ENCODE measurements around the gene MAPK10. TPM values are rescaled to one million over a fixed set of nuclear protein-coding genes. Genes with fewer than 3 reads are reported as not detected.

Gene MAPK10
- total and polyA plus RNA-seq, 2 donors (not counting 3 experiments of a cell fraction or from before 2014, with no cell fraction given): 0.17 TPM; not detected in 1

DNA sequence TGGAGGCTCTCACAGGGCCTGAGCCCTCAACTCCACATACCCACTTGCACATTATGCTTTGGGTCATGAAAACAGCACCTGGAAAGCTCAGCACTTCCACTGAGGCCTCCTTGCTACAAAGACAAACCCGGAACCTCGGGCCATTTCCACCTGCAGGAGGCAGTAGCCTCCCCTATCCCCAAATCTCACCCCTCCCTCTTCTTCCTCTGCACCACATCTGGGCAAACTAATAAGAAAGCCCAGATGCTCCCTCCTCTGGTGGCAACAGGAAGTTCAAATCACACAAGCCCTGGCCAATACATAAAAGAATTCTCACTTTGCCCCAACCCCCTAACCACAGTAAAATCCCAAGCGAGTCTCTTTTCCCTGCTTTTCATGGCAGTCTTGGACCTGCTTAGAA, 136.4 kb downstream of the MAPK10 start:
- Histone ChIP-seq H3K27me3 (ENCODE audit: control insufficient read depth in 2 of 2, insufficient read depth in 2 of 2, low read length in 2 of 2) (no peaks in the 10 kb centered on the region), H3K27ac (ENCODE audit: insufficient read depth, low read depth, low read length) (no peak overlapping the region), H3K9me3 (replicated peaks; ENCODE audit: control insufficient read depth, insufficient read depth, low read length) (no peaks in the 10 kb centered on the region), H3K36me3 (ENCODE audit: control insufficient read depth in 2 of 2, extremely low read depth in 1 of 2, insufficient read depth in 2 of 2, low read length in 2 of 2) (no peaks in the 10 kb centered on the region), H3K9ac (replicated peaks; ENCODE audit: extremely low read depth, insufficient read depth, low read length) (no peak overlapping the region), H4K20me1 (replicated peaks; ENCODE audit: control insufficient read depth, extremely low read depth, insufficient read depth, low read length) (no peaks in the 10 kb centered on the region), H3K9me1 (replicated peaks; ENCODE audit: control insufficient read depth, extremely low read depth, insufficient read depth, low read length) (no peaks in the 10 kb centered on the region), H3K79me2 (ENCODE audit: control insufficient read depth, insufficient read depth, low read length) (no peaks in the 10 kb centered on the region), H2AFZ (ENCODE audit: low read depth, low read length) (no peak overlapping the region), H3K4me3 (replicated peaks in 1 of 3; ENCODE audit: insufficient read depth in 1 of 3, low read depth in 1 of 3, low read length in 3 of 3) (no peak overlapping the region), H3K4me1 (ENCODE audit: control insufficient read depth, extremely low read depth, insufficient read depth, low read length) (peaks cover 9% of the 10 kb centered on the region), H3K4me2 (ENCODE audit: insufficient read depth, low read length) (no peak overlapping the region)
- intact Hi-C loops (cut with micrococcal nuclease): loop anchor here (10.0 kb wide), 1 partner anchor 671 kb away; the partner anchor contains the start of gene C4orf36
- DNase-seq (ENCODE audit: low read depth, low spot score): peak; percentile 18
- dilution Hi-C loops (cut with MboI; ENCODE audit: extremely low pct_ligation_motif_present, low sequenced_read_pairs): no loop called here
- POLR2A ChIA-PET: no interaction called here
- TF ChIP-seq, protein P1, sequence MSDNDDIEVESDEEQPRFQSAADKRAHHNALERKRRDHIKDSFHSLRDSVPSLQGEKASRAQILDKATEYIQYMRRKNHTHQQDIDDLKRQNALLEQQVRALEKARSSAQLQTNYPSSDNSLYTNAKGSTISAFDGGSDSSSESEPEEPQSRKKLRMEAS (IDR thresholded peaks at IDR 0.05; ENCODE audit: insufficient read depth, insufficient read length): no peak
- TF ChIP-seq, protein P2, sequence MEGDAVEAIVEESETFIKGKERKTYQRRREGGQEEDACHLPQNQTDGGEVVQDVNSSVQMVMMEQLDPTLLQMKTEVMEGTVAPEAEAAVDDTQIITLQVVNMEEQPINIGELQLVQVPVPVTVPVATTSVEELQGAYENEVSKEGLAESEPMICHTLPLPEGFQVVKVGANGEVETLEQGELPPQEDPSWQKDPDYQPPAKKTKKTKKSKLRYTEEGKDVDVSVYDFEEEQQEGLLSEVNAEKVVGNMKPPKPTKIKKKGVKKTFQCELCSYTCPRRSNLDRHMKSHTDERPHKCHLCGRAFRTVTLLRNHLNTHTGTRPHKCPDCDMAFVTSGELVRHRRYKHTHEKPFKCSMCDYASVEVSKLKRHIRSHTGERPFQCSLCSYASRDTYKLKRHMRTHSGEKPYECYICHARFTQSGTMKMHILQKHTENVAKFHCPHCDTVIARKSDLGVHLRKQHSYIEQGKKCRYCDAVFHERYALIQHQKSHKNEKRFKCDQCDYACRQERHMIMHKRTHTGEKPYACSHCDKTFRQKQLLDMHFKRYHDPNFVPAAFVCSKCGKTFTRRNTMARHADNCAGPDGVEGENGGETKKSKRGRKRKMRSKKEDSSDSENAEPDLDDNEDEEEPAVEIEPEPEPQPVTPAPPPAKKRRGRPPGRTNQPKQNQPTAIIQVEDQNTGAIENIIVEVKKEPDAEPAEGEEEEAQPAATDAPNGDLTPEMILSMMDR (IDR thresholded peaks at IDR 0.05; ENCODE audit: extremely low read depth in 1 of 2, insufficient read depth in 1 of 2, low read depth in 1 of 2, low read length in 2 of 2): peak; percentile 29 to 51
- no TSS peak for BruUV-seq (replicated peaks)
- CTCF ChIA-PET: no interaction called here
- FAIRE-seq: no peak

DNA sequence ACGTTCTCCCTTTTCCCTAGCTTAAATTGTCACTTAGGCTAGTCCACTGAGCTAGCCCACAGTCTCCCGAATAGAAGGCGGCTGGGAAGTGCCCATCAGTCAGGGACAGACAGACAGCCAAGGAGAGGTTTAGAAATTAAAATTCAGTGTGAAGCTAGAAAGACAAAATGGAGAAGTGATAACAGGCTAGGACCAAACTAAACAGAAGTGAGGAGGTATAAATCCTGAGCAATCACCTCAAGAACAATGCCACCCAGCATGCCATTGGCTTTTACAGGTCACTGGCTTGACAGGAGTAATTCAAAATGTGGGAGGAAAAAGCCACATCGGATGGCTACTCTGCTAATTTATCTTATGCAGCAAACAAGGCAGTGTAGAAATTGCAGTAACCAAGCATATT, 138.9 kb downstream of the MAPK10 start:
- H3K4me3 ChIP-seq (replicated peaks in 1 of 3; ENCODE audit: insufficient read depth in 1 of 3, low read depth in 1 of 3, low read length in 3 of 3): no peak overlapping the region
- no peak for FAIRE-seq
- POLR2A ChIA-PET: no interaction called here
- H3K9me3 ChIP-seq (replicated peaks; ENCODE audit: control insufficient read depth, insufficient read depth, low read length): no peaks in the 10 kb centered on the region
- no peaks in the 10 kb centered on the region for H3K9me1 ChIP-seq (replicated peaks; ENCODE audit: control insufficient read depth, extremely low read depth, insufficient read depth, low read length)
- TF ChIP-seq MYC (IDR thresholded peaks at IDR 0.05; ENCODE audit: low read depth, low read length): no peak
- TF ChIP-seq, protein P1 (IDR thresholded peaks at IDR 0.05; ENCODE audit: insufficient read depth, insufficient read length): no peak
- TF ChIP-seq POLR2A (IDR thresholded peaks at IDR 0.05; ENCODE audit: low read depth, low read length): no peak
- no peak for TF ChIP-seq POLR2AphosphoS5 (IDR thresholded peaks at IDR 0.05; ENCODE audit: insufficient read depth, low read depth, low read length)
- no peak for TF ChIP-seq GATA2 (IDR thresholded peaks at IDR 0.05; ENCODE audit: insufficient read depth, insufficient read length, low read depth, low read length)
- TF ChIP-seq FOS (IDR thresholded peaks at IDR 0.05; ENCODE audit: borderline replicate concordance, insufficient read depth, low read length): no peak
- TF ChIP-seq, protein P2 (IDR thresholded peaks at IDR 0.05; ENCODE audit: extremely low read depth in 1 of 2, insufficient read depth in 1 of 2, low read depth in 1 of 2, low read length in 2 of 2): no peak
- TF ChIP-seq EZH2 (IDR thresholded peaks at IDR 0.05; ENCODE audit: borderline replicate concordance, low read depth, low read length, severe bottlenecking): no peak
- no peak for TF ChIP-seq JUN (IDR thresholded peaks at IDR 0.05; ENCODE audit: borderline replicate concordance, insufficient read depth, insufficient read length, low read depth)
- H2AFZ ChIP-seq (ENCODE audit: low read depth, low read length): no peak overlapping the region
- intact Hi-C loops (cut with micrococcal nuclease): loop anchor here (10.0 kb wide), 1 partner anchor 674 kb away; the partner anchor contains the start of gene C4orf36
- no peaks in the 10 kb centered on the region for H3K79me2 ChIP-seq (ENCODE audit: control insufficient read depth, insufficient read depth, low read length)
- H3K4me1 ChIP-seq (ENCODE audit: control insufficient read depth, extremely low read depth, insufficient read depth, low read length): peaks cover 9% of the 10 kb centered on the region
- no TSS peak for BruUV-seq (replicated peaks)
- CTCF ChIA-PET: interaction anchor here (1.5 kb wide), 1 partner anchor 23 kb away, joined by 3 read pairs; no protein-coding TSS in a partner anchor
- no peaks in the 10 kb centered on the region for H3K36me3 ChIP-seq (ENCODE audit: control insufficient read depth in 2 of 2, extremely low read depth in 1 of 2, insufficient read depth in 2 of 2, low read length in 2 of 2)
- no peaks in the 10 kb centered on the region for H3K27me3 ChIP-seq (ENCODE audit: control insufficient read depth in 2 of 2, insufficient read depth in 2 of 2, low read length in 2 of 2)
- no peaks in the 10 kb centered on the region for H4K20me1 ChIP-seq (replicated peaks; ENCODE audit: control insufficient read depth, extremely low read depth, insufficient read depth, low read length)
- no peak overlapping the region for H3K9ac ChIP-seq (replicated peaks; ENCODE audit: extremely low read depth, insufficient read depth, low read length)
- no peak overlapping the region for H3K4me2 ChIP-seq (ENCODE audit: insufficient read depth, low read length)
- H3K27ac ChIP-seq (ENCODE audit: insufficient read depth, low read depth, low read length): no peak overlapping the region
- DNase-seq (ENCODE audit: low read depth, low spot score): no peak
- dilution Hi-C loops (cut with MboI; ENCODE audit: extremely low pct_ligation_motif_present, low sequenced_read_pairs): no loop called here

Data from endothelial cell of umbilical vein (primary cell).